ENCODE measurements around the gene LRCH1.

Gene LRCH1

GRCh38 chr13:46555722-46556417 lies 2.9 kb downstream of the LRCH1 start:
- in situ Hi-C loops (cut with MboI; ENCODE audit: low pct_unique_long_range_greater_than_20kb, low sequenced_read_pairs) = no loop called here
- no peak for DNase-seq

GRCh38 chr13:46556418-46556779 lies 3.4 kb downstream of the LRCH1 start:
- in situ Hi-C loops (cut with MboI; ENCODE audit: low pct_unique_long_range_greater_than_20kb, low sequenced_read_pairs) = no loop called here
- no peak for DNase-seq

GRCh38 chr13:46559272-46559805 lies 6.4 kb downstream of the LRCH1 start:
- in situ Hi-C loops (cut with MboI; ENCODE audit: low pct_unique_long_range_greater_than_20kb, low sequenced_read_pairs) = no loop called here
- DNase-seq = no peak

- DNase-seq = no peak
- in situ Hi-C loops (cut with MboI; ENCODE audit: low pct_unique_long_range_greater_than_20kb, low sequenced_read_pairs) = no loop called here
Measured at GRCh38 chr13:46560778-46561177, 7.8 kb downstream of the LRCH1 start.

- in situ Hi-C loops (cut with MboI; ENCODE audit: low pct_unique_long_range_greater_than_20kb, low sequenced_read_pairs) = no loop called here
- DNase-seq = no peak
Measured at GRCh38 chr13:46561286-46561685, 8.3 kb downstream of the LRCH1 start.

GRCh38 chr13:46561691-46562090 lies 8.7 kb downstream of the LRCH1 start:
- in situ Hi-C loops (cut with MboI; ENCODE audit: low pct_unique_long_range_greater_than_20kb, low sequenced_read_pairs) = no loop called here
- no peak for DNase-seq

- in situ Hi-C loops (cut with MboI; ENCODE audit: low pct_unique_long_range_greater_than_20kb, low sequenced_read_pairs) = no loop called here
Measured at GRCh38 chr13:46562152-46562551, 9.2 kb downstream of the LRCH1 start.

GRCh38 chr13:46562581-46562980 lies 9.6 kb downstream of the LRCH1 start:
- in situ Hi-C loops (cut with MboI; ENCODE audit: low pct_unique_long_range_greater_than_20kb, low sequenced_read_pairs) = no loop called here
- no peak for DNase-seq

More at GRCh38 chr13:46562152-46562551, 9.2 kb downstream of the LRCH1 start:
- no peak for DNase-seq

GRCh38 chr13:46565808-46566750 lies 13.1 kb downstream of the LRCH1 start:
- DNase-seq = no peak
- in situ Hi-C loops (cut with MboI; ENCODE audit: low pct_unique_long_range_greater_than_20kb, low sequenced_read_pairs) = no loop called here

- no peak for DNase-seq
- in situ Hi-C loops (cut with MboI; ENCODE audit: low pct_unique_long_range_greater_than_20kb, low sequenced_read_pairs) = no loop called here
Measured at GRCh38 chr13:46567671-46568070, 14.7 kb downstream of the LRCH1 start.

GRCh38 chr13:46569456-46569855 lies 16.5 kb downstream of the LRCH1 start:
- in situ Hi-C loops (cut with MboI; ENCODE audit: low pct_unique_long_range_greater_than_20kb, low sequenced_read_pairs) = no loop called here
- DNase-seq = no peak

- DNase-seq = no peak
- in situ Hi-C loops (cut with MboI; ENCODE audit: low pct_unique_long_range_greater_than_20kb, low sequenced_read_pairs) = no loop called here
Measured at GRCh38 chr13:46570273-46570672, 17.3 kb downstream of the LRCH1 start.

GRCh38 chr13:46571189-46571908 lies 18.4 kb downstream of the LRCH1 start:
- no peak for DNase-seq
- in situ Hi-C loops (cut with MboI; ENCODE audit: low pct_unique_long_range_greater_than_20kb, low sequenced_read_pairs) = no loop called here

- DNase-seq = no peak
- in situ Hi-C loops (cut with MboI; ENCODE audit: low pct_unique_long_range_greater_than_20kb, low sequenced_read_pairs) = no loop called here
Measured at GRCh38 chr13:46571909-46572595, 19.1 kb downstream of the LRCH1 start.

- no peak for DNase-seq
- in situ Hi-C loops (cut with MboI; ENCODE audit: low pct_unique_long_range_greater_than_20kb, low sequenced_read_pairs) = no loop called here
Measured at GRCh38 chr13:46572752-46573431, 19.9 kb downstream of the LRCH1 start.

- in situ Hi-C loops (cut with MboI; ENCODE audit: low pct_unique_long_range_greater_than_20kb, low sequenced_read_pairs) = no loop called here
- DNase-seq = no peak
Measured at GRCh38 chr13:46575301-46575771, 22.4 kb downstream of the LRCH1 start.

GRCh38 chr13:46575818-46576221 lies 22.9 kb downstream of the LRCH1 start:
- in situ Hi-C loops (cut with MboI; ENCODE audit: low pct_unique_long_range_greater_than_20kb, low sequenced_read_pairs) = no loop called here
- no peak for DNase-seq

GRCh38 chr13:46576762-46577161 lies 23.8 kb downstream of the LRCH1 start:
- DNase-seq = no peak
- in situ Hi-C loops (cut with MboI; ENCODE audit: low pct_unique_long_range_greater_than_20kb, low sequenced_read_pairs) = no loop called here

All from KBM-7 (cell line).